Astrocyte (in vitro differentiated cells and primary cell): ENCODE measurements around the gene CRLF2.
"Not testable (repeated sequence)": the region's sequence is repeated elsewhere in the genome, so short reads cannot be mapped to it uniquely, and the experiment has no call there.

Experiments used
- EZH2 ChIP-seq: IDR thresholded peaks from 2 replicates; pipeline ENCODE4 v1.6.1; 2012; ENCODE audit warnings: mild to moderate bottlenecking, low read length, inconsistent platforms; ENCODE audit not compliant: insufficient read depth
- TF ChIP-seq, protein P1 (sequence below): IDR thresholded peaks from 2 replicates; pipeline ENCODE4 v1.5.1; 2011; ENCODE audit warnings: low read depth, mild to moderate bottlenecking, inconsistent platforms, low read length, moderate library complexity; ENCODE audit not compliant: insufficient read depth

DNA sequence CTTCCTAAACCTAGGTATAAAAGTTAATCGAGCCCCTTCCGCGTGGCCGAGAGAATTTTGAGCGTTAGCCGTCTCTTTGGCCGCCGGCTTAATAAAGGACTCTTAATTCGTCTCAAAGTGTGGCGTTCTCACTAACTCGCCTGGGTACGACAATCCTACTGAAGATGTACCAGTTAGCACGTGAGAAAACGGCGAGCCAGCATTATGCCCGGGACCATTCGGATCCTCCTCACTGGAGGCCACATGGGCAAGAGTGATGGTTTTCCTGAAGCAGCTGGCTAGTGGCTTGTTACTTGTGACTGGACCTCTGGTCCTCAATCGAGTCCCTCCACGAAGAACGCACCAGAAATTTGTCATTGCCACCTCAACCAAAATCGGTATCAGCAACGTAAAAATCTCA, 39.0 kb downstream of the CRLF2 start:
- TF ChIP-seq, protein P1, sequence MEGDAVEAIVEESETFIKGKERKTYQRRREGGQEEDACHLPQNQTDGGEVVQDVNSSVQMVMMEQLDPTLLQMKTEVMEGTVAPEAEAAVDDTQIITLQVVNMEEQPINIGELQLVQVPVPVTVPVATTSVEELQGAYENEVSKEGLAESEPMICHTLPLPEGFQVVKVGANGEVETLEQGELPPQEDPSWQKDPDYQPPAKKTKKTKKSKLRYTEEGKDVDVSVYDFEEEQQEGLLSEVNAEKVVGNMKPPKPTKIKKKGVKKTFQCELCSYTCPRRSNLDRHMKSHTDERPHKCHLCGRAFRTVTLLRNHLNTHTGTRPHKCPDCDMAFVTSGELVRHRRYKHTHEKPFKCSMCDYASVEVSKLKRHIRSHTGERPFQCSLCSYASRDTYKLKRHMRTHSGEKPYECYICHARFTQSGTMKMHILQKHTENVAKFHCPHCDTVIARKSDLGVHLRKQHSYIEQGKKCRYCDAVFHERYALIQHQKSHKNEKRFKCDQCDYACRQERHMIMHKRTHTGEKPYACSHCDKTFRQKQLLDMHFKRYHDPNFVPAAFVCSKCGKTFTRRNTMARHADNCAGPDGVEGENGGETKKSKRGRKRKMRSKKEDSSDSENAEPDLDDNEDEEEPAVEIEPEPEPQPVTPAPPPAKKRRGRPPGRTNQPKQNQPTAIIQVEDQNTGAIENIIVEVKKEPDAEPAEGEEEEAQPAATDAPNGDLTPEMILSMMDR: not testable (repeated sequence)
- TF ChIP-seq EZH2: not testable (repeated sequence)
